Activated naive CD4-positive, alpha-beta T cell treated with anti-CD3 and anti-CD28 coated beads, Interleukin-2, amount 10 ng/mL, durations not matched to agents 7 days and 5 days (primary cell): ENCODE data around the gene LY6G5B.

ENCODE experiments used
- CTCF ChIA-PET: fragments of 350-600 bp; sonication (Branson Sonifier 250); formaldehyde crosslinking; loops from one replicate; lab custom pipeline; 2021; ENCODE audit warnings: antibody characterized with exemption; lab: Charles Lee
- DNase-seq: peaks from one replicate; pipeline ENCODE4 v3.0.0-alpha.2; 2020
- H3K27ac Mint-ChIP-seq: one replicate; pipeline ENCODE4 v1.8.0; 2021; ENCODE audit warnings: mild to moderate bottlenecking, moderate library complexity, mixed read lengths
- H3K27me3 Mint-ChIP-seq: one replicate; pipeline ENCODE4 v1.8.0; 2021; ENCODE audit warnings: mild to moderate bottlenecking, mixed read lengths
- H3K36me3 Mint-ChIP-seq: one replicate; pipeline ENCODE4 v1.8.0; 2021; ENCODE audit warnings: mixed read lengths
- H3K4me1 Mint-ChIP-seq: one replicate; pipeline ENCODE4 v1.8.0; 2021; ENCODE audit warnings: mixed read lengths
- H3K4me3 Mint-ChIP-seq: one replicate; pipeline ENCODE4 v1.8.0; 2021; ENCODE audit warnings: mild to moderate bottlenecking, moderate library complexity, mixed read lengths
- H3K9me3 Mint-ChIP-seq: one replicate; pipeline ENCODE4 v1.8.0; 2021; ENCODE audit warnings: mixed read lengths

LY6G5B gene

GRCh38 chr6:31669676-31670075 is at the start of gene LY6G5B:
Gene LY6G5B (plus strand): TSS chr6:31669976. CDS start chr6:31670951, 975 bp downstream.
- Mint-ChIP-seq H3K27ac (no peak within 1 kb of the TSS), H3K36me3 (peaks cover 68% of the 10 kb centered on the region), H3K4me1 (peaks cover 43% of the 10 kb centered on the region), H3K9me3 (no peaks in the 10 kb centered on the region), H3K27me3 (no peaks in the 10 kb centered on the region), H3K4me3 (no peak within 1 kb of the TSS)
- CTCF ChIA-PET, result no interaction called here
- DNase-seq, result no peak

- Mint-ChIP-seq H3K4me1 (peaks cover 50% of the 10 kb centered on the region), H3K36me3 (peaks cover 48% of the 10 kb centered on the region), H3K27me3 (no peaks in the 10 kb centered on the region), H3K27ac (peak within 1 kb of the TSS; percentile 95), H3K4me3 (peak within 1 kb of the TSS; percentile 91), H3K9me3 (no peaks in the 10 kb centered on the region)
- peak; percentile 85 for DNase-seq
- CTCF ChIA-PET, result interaction anchor here (0.8 kb wide), 1 partner anchor 33 kb away, joined by 3 read pairs; no protein-coding TSS in a partner anchor
These were observed 49.0 kb upstream of the LY6G5B start, which contains the start of gene PRRC2A for GRCh38 chr6:31620586-31621319. Gene PRRC2A (plus strand): TSS chr6:31620715. CDS start chr6:31622790, 2,075 bp downstream.

GRCh38 chr6:31621320-31621939 is 48.3 kb upstream of the LY6G5B start:
- no peaks in the 10 kb centered on the region for H3K9me3 Mint-ChIP-seq
- peaks cover 52% of the 10 kb centered on the region for H3K36me3 Mint-ChIP-seq
- H3K4me1 Mint-ChIP-seq, result peaks cover 45% of the 10 kb centered on the region
- no peaks in the 10 kb centered on the region for H3K27me3 Mint-ChIP-seq
- peak overlapping the region; percentile 91 for H3K4me3 Mint-ChIP-seq
- CTCF ChIA-PET, result interaction anchor here (0.6 to 1.7 kb wide), 5 partner anchors 30 to 75 kb away, joined by 3 to 6 read pairs (median 3); partner anchors contain the start of gene ATP6V1G2
- H3K27ac Mint-ChIP-seq, result peak overlapping the region; percentile 94
- DNase-seq, result no peak

DNA sequence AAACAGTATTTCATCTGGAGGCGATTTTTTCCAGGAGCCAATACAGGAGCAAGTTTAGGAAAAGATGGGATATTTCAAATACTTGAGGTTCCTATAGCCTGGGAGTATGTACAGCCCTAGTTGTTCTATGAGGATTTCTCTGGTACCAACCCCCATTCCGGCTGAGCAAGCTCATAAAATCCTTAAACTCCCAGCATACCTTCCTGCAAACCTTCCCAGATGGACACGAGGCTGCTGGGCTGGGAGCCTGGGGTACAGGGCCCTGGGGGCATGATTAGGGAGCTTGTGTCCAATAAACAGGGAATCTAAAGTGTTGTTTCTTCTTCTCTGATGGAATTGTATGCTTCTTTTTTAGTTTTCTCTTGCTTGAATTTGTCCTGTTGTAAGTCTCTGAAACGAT is 47.8 kb upstream of the LY6G5B start:
- CTCF ChIA-PET, result interaction anchor here (0.6 to 1.7 kb wide), 4 partner anchors 30 to 75 kb away, joined by 3 to 6 read pairs (median 4); partner anchors contain the start of gene ATP6V1G2
- Mint-ChIP-seq H3K27ac (peak overlapping the region; percentile 94), H3K36me3 (peaks cover 52% of the 10 kb centered on the region)

DNA sequence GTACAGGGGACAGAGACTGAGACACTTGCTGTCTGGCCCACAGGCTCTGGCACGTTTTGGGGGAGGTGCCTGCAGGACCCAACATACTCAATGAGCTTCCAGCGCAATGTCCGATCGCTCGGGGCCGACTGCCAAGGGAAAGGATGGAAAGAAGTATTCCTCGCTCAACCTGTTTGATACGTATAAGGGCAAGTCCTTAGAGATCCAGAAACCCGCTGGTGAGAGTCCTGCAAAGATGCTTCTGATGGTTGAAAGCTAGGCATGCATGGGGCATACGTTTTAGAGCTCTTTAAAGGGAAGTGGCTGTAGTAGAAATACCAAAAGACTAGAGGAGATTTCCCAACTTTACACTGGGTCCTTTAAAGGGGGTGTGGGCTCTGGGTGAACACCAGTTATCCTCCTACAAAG is 47.1 kb upstream of the LY6G5B start:
- peaks cover 42% of the 10 kb centered on the region for H3K4me1 Mint-ChIP-seq
- CTCF ChIA-PET, result interaction anchor here (0.8 to 1.7 kb wide), 5 partner anchors 24 to 76 kb away, joined by 3 to 6 read pairs (median 4); partner anchors contain the start of gene ATP6V1G2
- H3K36me3 Mint-ChIP-seq, result peaks cover 58% of the 10 kb centered on the region
- no peak for DNase-seq
- H3K27ac Mint-ChIP-seq, result peak overlapping the region; percentile 94
- peak overlapping the region; percentile 91 for H3K4me3 Mint-ChIP-seq
- no peaks in the 10 kb centered on the region for H3K9me3 Mint-ChIP-seq
- no peaks in the 10 kb centered on the region for H3K27me3 Mint-ChIP-seq

More for the DNA sequence above, 47.8 kb upstream of the LY6G5B start:
- Mint-ChIP-seq H3K4me1 (peaks cover 41% of the 10 kb centered on the region), H3K9me3 (no peaks in the 10 kb centered on the region), H3K27me3 (no peaks in the 10 kb centered on the region), H3K4me3 (peak overlapping the region; percentile 91)
- no peak for DNase-seq

DNA sequence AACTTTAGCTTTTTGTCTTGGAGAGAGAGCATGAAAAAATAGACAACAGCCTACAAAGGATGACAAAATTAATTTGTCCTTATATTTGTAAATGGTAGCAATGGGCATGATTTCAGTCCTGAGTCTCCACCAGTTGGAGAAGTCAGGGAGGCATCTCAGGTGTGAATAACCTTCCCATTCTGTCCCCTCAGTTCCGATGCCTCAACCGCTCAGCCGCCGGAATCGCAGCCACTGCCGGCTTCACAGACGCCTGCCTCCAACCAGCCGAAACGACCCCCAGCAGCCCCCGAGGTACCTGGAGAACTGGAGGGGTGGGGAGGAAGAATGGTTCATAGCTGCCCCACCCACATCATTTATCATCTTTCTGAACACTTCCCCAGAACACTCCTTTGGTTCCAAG is 45.7 kb upstream of the LY6G5B start:
- peaks cover 71% of the 10 kb centered on the region for H3K36me3 Mint-ChIP-seq
- no peak overlapping the region for H3K27ac Mint-ChIP-seq
- no peak overlapping the region for H3K4me3 Mint-ChIP-seq
- H3K27me3 Mint-ChIP-seq, result no peaks in the 10 kb centered on the region
- CTCF ChIA-PET, result interaction anchor here (0.9 kb wide), 1 partner anchor 26 kb away, joined by 3 read pairs; no protein-coding TSS in a partner anchor
- peaks cover 37% of the 10 kb centered on the region for H3K4me1 Mint-ChIP-seq
- H3K9me3 Mint-ChIP-seq, result no peaks in the 10 kb centered on the region
- DNase-seq, result no peak

- Mint-ChIP-seq H3K27me3 (no peaks in the 10 kb centered on the region), H3K4me3 (no peak overlapping the region), H3K27ac (no peak overlapping the region), H3K4me1 (peaks cover 23% of the 10 kb centered on the region), H3K36me3 (peaks cover 82% of the 10 kb centered on the region), H3K9me3 (no peaks in the 10 kb centered on the region)
- no peak for DNase-seq
- CTCF ChIA-PET, result interaction anchor here (0.6 to 1.2 kb wide), 4 partner anchors 9 to 86 kb away, joined by 3 read pairs; partner anchors contain the start of gene NCR3
These were observed 42.8 kb upstream of the LY6G5B start for GRCh38 chr6:31626952-31627351.

- no peaks in the 10 kb centered on the region for H3K9me3 Mint-ChIP-seq
- H3K36me3 Mint-ChIP-seq, result peaks cover 79% of the 10 kb centered on the region
- H3K4me1 Mint-ChIP-seq, result peaks cover 14% of the 10 kb centered on the region
- no peaks in the 10 kb centered on the region for H3K27me3 Mint-ChIP-seq
- H3K4me3 Mint-ChIP-seq, result no peak overlapping the region
- DNase-seq, result no peak
- CTCF ChIA-PET, result interaction anchor here (0.8 kb wide), 1 partner anchor 87 kb away, joined by 3 read pairs; no protein-coding TSS in a partner anchor
- no peak overlapping the region for H3K27ac Mint-ChIP-seq
These were observed 42.0 kb upstream of the LY6G5B start for GRCh38 chr6:31627690-31628287.

- CTCF ChIA-PET, result interaction anchor here (1.3 kb wide), 1 partner anchor 11 kb away, joined by 3 read pairs; no protein-coding TSS in a partner anchor
- DNase-seq, result no peak
- Mint-ChIP-seq H3K4me1 (peaks cover 8% of the 10 kb centered on the region), H3K9me3 (no peaks in the 10 kb centered on the region), H3K4me3 (no peak overlapping the region), H3K27me3 (no peaks in the 10 kb centered on the region), H3K27ac (no peak overlapping the region), H3K36me3 (peaks cover 80% of the 10 kb centered on the region)
These were observed 40.8 kb upstream of the LY6G5B start for GRCh38 chr6:31629014-31629413.

DNA sequence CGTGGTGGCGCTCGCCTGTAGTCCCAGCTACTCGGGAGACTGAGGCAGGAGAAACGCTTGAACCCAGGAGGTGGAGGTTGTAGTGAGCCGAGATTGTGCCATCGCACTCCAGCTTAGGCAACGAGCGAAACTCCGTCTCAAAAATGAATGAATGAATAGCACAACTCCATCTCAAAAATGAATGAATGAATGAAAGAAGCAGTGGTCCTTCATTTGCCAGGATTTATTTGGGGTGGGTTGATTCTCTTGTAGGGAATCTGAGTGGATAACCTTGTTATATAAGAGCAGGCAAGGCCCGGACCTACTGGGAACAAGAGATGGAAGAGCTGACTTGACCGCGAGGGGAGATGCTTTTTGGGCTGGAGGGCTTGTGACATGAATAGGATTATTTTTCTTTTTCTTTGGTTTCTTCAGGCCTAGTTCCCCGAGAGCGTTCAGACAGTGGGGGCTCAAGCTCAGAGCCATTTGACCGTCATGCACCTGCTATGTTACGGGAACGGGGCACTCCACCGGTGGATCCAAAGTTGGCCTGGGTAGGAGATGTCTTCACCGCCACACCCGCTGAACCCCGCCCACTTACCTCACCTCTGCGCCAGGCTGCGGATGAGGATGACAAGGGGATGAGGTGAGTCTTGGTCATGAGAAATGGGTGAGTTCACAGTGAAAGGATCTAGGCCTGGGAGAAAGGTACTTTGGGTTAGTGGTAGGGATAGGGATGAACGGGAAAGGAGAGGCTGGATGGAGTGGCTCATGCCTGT is 39.4 kb upstream of the LY6G5B start:
- no peaks in the 10 kb centered on the region for H3K27me3 Mint-ChIP-seq
- peaks cover 5% of the 10 kb centered on the region for H3K4me1 Mint-ChIP-seq
- H3K36me3 Mint-ChIP-seq, result peaks cover 80% of the 10 kb centered on the region
- H3K9me3 Mint-ChIP-seq, result no peaks in the 10 kb centered on the region
- H3K4me3 Mint-ChIP-seq, result no peak overlapping the region
- H3K27ac Mint-ChIP-seq, result no peak overlapping the region
- DNase-seq, result no peak
- CTCF ChIA-PET, result interaction anchor here (1.3 kb wide), 1 partner anchor 10 kb away, joined by 3 read pairs; no protein-coding TSS in a partner anchor

DNA sequence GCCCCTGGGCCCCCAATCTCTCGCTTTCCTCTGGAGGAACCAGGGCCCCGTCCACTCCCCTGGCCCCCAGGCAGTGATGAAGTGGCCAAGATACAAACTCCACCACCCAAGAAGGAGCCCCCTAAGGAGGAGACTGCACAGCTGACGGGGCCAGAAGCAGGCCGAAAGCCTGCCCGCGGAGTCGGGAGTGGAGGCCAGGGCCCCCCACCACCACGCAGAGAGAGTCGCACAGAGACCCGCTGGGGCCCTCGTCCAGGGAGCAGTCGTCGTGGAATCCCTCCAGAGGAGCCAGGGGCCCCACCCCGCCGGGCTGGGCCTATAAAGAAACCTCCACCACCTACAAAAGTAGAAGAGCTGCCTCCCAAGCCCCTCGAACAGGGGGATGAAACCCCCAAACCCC is 38.6 kb upstream of the LY6G5B start:
- Mint-ChIP-seq H3K4me1 (peaks cover 5% of the 10 kb centered on the region), H3K4me3 (no peak overlapping the region), H3K36me3 (peaks cover 75% of the 10 kb centered on the region), H3K27me3 (no peaks in the 10 kb centered on the region), H3K9me3 (no peaks in the 10 kb centered on the region), H3K27ac (no peak overlapping the region)
- no peak for DNase-seq
- CTCF ChIA-PET, result no interaction called here

DNA sequence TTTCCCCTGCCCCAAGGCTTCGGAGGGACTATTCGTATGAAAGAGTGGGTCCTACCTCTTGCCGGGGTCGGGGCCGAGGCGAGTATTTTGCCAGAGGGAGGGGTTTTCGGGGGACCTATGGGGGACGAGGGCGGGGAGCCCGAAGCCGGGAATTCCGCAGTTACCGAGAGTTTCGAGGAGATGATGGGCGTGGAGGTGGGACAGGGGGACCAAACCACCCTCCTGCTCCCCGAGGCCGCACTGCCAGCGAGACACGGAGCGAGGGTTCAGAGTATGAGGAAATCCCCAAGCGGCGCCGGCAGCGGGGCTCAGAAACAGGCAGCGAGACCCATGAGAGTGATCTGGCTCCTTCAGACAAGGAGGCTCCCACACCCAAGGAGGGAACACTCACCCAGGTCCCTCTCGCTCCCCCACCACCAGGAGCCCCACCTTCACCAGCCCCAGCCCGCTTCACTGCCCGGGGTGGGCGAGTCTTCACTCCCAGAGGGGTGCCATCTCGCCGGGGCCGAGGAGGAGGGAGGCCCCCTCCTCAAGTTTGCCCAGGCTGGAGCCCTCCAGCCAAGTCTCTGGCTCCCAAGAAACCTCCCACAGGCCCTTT is 38.0 kb upstream of the LY6G5B start:
- Mint-ChIP-seq H3K9me3 (no peaks in the 10 kb centered on the region), H3K4me1 (peaks cover 2% of the 10 kb centered on the region), H3K27me3 (no peaks in the 10 kb centered on the region), H3K4me3 (no peak overlapping the region), H3K27ac (peak overlapping the region; percentile 71), H3K36me3 (peaks cover 74% of the 10 kb centered on the region)
- DNase-seq, result no peak
- CTCF ChIA-PET, result no interaction called here
